Stimulated activated CD4-positive, alpha-beta T cell treated with anti-CD3 and anti-CD28 coated beads, TNF-alpha, amount 100 ng/mL, for 1 hour (primary cell): ENCODE results near the gene CDH20.

Experiments used
- DNase-seq, 3 donors: peaks; one replicate each; pipeline ENCODE4 v3.0.0-alpha.2; 2020; ENCODE audit warnings: low read depth in 3 of 3, low spot score in 1 of 3

The CDH20 gene

DNA sequence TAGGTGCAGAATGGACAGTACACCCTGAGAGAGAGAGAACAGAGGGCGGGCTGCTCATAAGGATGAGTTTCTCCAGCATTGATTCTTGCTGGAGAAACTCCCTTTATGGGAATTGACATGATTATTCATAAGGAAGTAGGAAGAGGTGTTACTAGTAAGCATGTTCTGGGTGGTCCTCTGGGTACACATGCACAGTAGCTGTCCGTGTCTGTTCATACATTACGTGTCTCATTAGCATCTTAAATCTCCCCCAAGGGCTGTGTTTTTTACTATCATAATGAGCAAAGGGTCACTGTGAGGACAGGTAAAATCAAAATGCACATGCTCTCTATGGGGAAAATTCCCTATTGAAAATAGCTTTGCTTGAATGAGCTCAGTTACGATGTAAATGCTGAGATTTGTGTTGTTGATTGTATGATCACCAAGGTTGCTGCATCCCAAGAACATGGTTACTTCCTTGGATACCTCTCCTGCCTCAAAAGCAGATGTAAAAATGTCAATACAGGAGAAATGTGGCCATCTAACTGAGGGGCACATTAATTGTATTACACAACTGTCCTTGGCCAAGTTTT, 238.9 kb downstream of the CDH20 start:
- no peak for DNase-seq

- DNase-seq: no peak
Measured at GRCh38 chr18:61572871-61573270, 239.6 kb downstream of the CDH20 start.

DNA sequence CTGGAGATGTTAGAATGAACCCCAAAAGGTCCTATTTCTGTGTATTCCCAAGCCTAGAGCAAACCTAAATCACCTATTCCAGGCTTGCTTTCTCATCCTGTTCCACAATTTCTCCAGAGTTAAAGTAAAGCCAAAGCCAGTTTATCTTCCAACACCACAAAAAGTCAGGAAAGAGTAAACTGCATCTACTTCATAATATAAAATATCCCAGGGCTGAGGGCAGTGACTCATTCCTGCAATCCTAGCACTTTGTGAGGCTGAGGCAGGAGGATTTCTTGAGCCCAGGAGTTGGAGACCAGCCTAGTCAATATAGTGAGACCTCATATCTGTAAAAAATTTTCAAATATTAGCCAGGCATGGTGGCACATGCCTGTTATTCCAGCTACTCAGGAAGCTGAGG, 241.4 kb downstream of the CDH20 start:
- no peak for DNase-seq

DNA sequence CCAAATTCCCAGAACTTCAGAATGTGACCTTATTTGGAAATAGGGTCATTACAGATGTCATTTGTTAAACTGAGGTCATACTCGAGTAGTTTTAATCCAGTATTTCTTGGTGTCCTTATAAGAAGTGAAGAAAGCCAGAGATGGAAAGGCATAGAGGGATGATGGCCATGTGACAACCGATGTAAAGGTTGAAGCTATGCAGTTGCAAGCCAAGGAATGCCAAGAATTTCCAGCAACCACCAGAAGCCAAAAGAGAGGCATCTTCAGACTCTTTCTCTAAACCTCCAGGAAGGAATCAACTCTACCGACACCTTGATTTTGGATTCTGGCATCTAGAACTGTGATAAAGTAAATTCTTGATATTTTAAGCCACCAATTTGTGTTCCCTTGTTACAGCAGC, 242.2 kb downstream of the CDH20 start:
- no peak for DNase-seq

GRCh38 chr18:61578846-61579245, 245.6 kb downstream of the CDH20 start:
- DNase-seq: no peak

- DNase-seq: no peak
Measured at GRCh38 chr18:61579581-61579980, 246.4 kb downstream of the CDH20 start.

DNA sequence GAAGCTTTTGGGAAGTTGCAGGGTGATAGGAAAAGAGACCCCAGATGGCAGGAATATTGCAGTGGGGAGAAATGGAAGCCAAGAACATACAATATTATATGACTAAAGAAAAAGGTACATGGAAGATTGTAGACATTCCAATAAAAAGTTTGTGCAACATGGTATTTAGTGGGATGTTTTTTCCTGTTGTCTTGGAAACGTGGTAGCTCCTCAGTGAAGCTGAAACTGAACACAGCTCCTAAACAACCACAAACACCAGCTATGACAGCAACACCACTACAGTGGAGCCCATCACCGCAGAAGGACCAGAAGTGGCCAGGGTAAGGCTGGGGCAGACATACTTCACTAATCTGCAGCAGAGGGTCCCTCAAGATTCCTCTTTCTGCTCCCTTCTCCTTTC, 246.8 kb downstream of the CDH20 start:
- no peak for DNase-seq

DNA sequence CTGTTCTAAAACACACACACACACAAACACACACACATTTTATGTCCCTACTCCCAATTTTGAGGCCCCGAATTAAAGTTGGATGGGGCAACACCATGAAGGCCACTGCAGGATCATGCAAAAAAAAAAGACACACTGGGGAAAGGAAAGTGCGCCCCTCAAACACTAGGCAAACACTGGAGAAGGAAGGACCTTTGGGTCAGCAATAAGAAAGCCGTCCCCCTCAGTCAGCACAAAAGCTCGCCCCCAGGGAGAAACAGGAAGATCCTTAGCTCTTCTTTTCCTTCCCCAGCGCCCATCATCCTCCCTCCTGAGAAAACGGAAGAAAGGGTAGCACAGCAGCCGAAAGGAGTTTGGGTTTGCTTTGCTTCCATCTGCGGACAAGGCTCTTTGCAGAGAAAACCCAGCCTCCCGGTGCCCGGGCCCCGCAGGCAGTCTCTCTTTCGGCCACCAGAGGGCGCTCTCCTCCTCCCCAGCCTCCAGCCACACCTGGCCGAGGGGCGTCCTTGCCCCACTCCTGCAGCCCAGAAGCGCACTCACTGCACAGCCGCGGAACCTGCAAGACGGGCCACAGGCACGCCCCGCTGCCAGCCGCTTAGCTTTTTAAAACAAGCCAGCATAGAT, 248.5 kb downstream of the CDH20 start:
- peak in 2 of 3 donors; percentile 25 to 64 for DNase-seq

- DNase-seq: no peak
Measured at GRCh38 chr18:61582202-61582710, 249.0 kb downstream of the CDH20 start.

- DNase-seq: no peak
Measured at GRCh38 chr18:61583548-61583947, 250.3 kb downstream of the CDH20 start.

DNA sequence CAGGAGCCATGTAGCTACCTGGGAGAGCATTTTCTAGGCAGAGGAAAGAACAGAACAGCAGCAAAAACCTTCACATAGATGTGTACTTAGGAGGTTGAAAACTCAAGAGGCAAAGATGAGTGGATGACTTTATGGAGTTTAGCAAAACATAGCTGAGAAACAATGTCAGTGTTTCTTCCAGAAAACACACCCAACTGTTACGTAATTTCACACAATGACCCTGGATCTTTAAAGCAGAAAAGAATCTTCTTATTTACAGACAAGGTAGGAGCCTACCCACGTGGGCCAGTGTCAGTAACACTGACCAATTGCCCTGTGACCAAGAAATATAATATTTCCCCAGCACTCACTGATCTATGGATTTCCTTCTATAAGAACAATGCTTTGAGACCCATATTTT, 254.6 kb downstream of the CDH20 start:
- no peak for DNase-seq

GRCh38 chr18:61589053-61589723, 256.0 kb downstream of the CDH20 start:
- DNase-seq: no peak

- DNase-seq: no peak
Measured at GRCh38 chr18:61589724-61590065, 256.5 kb downstream of the CDH20 start.

DNA sequence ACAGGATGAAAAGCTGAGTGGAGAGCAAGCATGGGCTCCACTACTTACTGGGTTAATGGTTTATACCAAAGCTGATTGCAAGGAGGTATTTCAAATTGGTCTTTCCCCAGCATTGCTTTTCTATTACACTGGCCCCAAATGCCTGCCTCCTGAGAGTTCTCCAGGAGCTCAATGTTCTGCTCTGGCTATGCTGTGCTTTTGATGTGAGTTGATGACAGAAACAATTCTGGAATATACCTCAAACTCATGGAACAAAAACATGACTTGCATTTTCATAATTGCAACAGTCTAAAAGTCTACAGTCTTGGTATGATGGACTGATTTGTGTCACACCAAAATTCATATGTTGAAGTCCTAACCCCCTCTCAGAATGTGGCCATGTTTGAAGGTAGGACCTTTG, 258.0 kb downstream of the CDH20 start:
- no peak for DNase-seq

DNA sequence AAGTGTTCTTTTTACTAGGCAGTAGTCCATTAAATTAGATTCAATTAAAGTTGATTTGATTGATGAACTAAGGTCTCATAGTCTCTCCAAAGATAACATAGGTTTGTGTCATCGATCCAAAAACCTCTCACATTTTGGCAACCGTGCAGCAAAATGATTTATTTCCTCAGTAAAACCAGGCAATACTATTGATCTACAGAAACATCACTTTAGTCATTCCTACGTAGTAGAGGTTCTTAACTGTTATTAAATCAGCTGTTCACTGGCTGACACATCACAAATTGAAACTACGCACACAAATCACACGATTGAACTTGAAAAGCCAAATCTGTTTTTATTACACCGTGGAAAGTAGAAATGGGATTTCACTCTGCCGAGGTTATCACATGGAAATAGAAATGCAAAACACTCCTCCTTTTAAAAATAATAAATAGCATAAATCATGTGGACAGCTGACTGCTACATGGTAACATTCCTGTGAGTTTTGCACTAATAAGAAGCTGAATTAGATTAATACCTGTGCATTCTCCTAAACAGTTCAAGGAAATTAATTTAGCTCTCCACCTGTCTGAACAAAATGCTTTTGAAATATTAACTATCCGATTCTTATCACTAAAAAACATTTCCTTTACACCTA, 262.5 kb downstream of the CDH20 start:
- no peak for DNase-seq

DNA sequence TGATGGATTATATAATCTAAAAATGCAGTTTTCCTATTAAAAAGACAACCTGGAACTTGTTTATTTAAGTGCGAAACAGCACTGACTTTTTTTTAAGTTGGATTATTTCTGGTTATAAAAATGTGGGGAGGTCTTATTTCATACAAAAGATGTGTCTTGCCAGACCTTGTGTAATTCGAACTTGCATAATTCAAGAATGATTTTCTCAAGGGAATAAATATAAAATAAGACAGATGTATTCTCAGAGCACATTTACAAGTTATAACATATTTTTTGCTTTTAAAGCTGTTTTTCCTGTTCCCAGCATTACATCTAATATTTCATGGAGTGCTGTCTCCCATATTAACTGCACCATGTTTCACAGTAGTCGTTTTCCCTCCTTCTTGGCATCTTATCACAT, 263.1 kb downstream of the CDH20 start:
- no peak for DNase-seq

DNA sequence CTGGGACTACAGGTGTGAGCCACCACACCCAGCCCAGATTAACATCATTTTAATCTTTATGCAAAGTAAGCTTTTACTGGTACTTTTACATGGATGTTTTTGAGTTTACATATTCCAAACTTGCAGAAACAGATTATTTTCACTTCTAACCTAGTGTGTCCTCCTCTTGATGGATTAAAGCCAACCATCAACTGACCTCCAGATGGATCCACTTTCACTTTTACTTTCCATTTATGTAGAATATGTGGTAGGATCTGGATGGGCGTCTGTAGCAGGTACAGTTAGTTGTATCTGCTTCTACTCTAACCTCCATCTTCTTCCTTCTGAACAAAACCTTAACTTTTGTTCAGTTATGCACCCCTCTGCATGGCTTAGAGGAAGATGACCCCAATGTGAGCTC, 264.1 kb downstream of the CDH20 start:
- no peak for DNase-seq

GRCh38 chr18:61600422-61600821, 267.2 kb downstream of the CDH20 start:
- DNase-seq: no peak

DNA sequence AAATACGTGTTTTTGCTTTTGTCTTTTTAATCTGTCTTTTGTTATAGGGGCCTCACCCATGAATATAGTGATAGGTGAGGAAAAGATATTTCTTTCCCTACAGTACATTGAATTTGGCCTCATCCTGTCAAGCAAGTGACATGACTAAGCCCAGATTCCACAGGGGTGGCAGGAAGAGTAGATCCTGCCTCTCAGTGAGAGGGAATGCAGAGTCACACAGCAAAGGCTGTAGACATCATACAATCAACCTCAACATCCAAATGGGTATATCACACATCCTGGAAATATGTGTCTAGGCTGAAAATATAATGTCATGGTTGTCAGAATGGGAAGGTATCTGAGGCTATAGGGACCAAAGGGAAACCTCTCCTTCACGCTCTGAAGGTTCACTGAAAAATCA, 269.6 kb downstream of the CDH20 start:
- DNase-seq: no peak
